IMR-90 (cell line): Measurements from ENCODE around the gene DYRK2. TPM values are rescaled to one million over a fixed set of nuclear protein-coding genes. Genes with fewer than 3 reads are reported as not detected.

Source experiments
- ATAC-seq: fragments of 200-7000 bp; cut with Tn5 transposase; 2 replicates; pipeline ENCODE4 v1.9.1; 2020; ENCODE audit warnings: low read depth, mild to moderate bottlenecking, moderate library complexity
- BruUV-seq: library from RNA; stranded (reverse); fragments of 400-500 nt; replicated peaks from 2 replicates; lab custom pipeline; 2021; lab: Mats Ljungman, UMichigan
- CTCF ChIA-PET: fragments of 300-600 bp; formaldehyde crosslinking; extraction: SDS; loops from one replicate; lab custom pipeline; 2021; ENCODE audit warnings: antibody characterized with exemption; lab: Yijun Ruan, JAX
- POLR2A ChIA-PET: fragments of 300-600 bp; sonication (Branson Sonifier 250); formaldehyde crosslinking; loops from one replicate; lab custom pipeline; 2022; ENCODE audit warnings: antibody characterized with exemption; ENCODE audit not compliant: unreplicated experiment; lab: Charles Lee
- DNase-seq: peaks from one replicate; pipeline ENCODE4 v3.0.0; 2013
- H2AFZ ChIP-seq: replicated peaks from 2 replicates; pipeline ENCODE3; 2013; ENCODE audit warnings: low read length, mild to moderate bottlenecking; ENCODE audit not compliant: poor library complexity
- H2AK5ac ChIP-seq: 2 replicates; pipeline ENCODE4 v1.6.1; 2013; ENCODE audit warnings: low read depth, low read length, inconsistent platforms
- H2AK9ac ChIP-seq: replicated peaks from 2 replicates; pipeline ENCODE3; 2013; ENCODE audit warnings: mild to moderate bottlenecking, low read depth, low read length, moderate library complexity; ENCODE audit not compliant: poor library complexity
- H2BK120ac ChIP-seq: 2 replicates; pipeline ENCODE4 v1.6.1; 2013; ENCODE audit warnings: low read depth, low read length, inconsistent platforms
- H2BK15ac ChIP-seq: 3 replicates; pipeline ENCODE4 v1.6.1; 2013; ENCODE audit warnings: low read depth, low read length, inconsistent platforms
- H2BK20ac ChIP-seq: 2 replicates; pipeline ENCODE4 v1.6.1; 2013; ENCODE audit warnings: low read depth, mild to moderate bottlenecking, inconsistent platforms, low read length, moderate library complexity
- H2BK5ac ChIP-seq: 2 replicates; pipeline ENCODE4 v1.6.1; 2013; ENCODE audit warnings: mild to moderate bottlenecking, low read depth, low read length, inconsistent platforms; ENCODE audit not compliant: poor library complexity, severe bottlenecking
- H3K14ac ChIP-seq: replicated peaks from 2 replicates; pipeline ENCODE4 v1.6.1; 2013; ENCODE audit warnings: low read depth, low read length, inconsistent platforms
- H3K18ac ChIP-seq: 2 replicates; pipeline ENCODE4 v1.6.1; 2013; ENCODE audit warnings: low read depth, low read length, control low read depth
- H3K23ac ChIP-seq: 2 replicates; pipeline ENCODE4 v1.6.1; 2013; ENCODE audit warnings: low read depth, low read length, inconsistent platforms
- H3K27ac ChIP-seq: 2 replicates; pipeline ENCODE4 v1.5.1; 2013; ENCODE audit warnings: mild to moderate bottlenecking, control low read depth, low read length; ENCODE audit not compliant: insufficient read depth
- H3K27me3 ChIP-seq: 2 replicates; pipeline ENCODE4 v1.6.1; 2013; ENCODE audit warnings: low read length; ENCODE audit not compliant: control insufficient read depth, insufficient read depth
- H3K36me3 ChIP-seq: 2 replicates; pipeline ENCODE4 v1.6.1; 2013; ENCODE audit warnings: low read length, mixed read lengths; ENCODE audit not compliant: control insufficient read depth, insufficient read depth
- H3K4ac ChIP-seq: 2 replicates; pipeline ENCODE4 v1.6.1; 2013; ENCODE audit warnings: low read depth, low read length, inconsistent platforms
- H3K4me1 ChIP-seq: 2 replicates; pipeline ENCODE4 v1.6.1; 2013; ENCODE audit warnings: low read length, mixed read lengths; ENCODE audit not compliant: control insufficient read depth, insufficient read depth
- H3K4me2 ChIP-seq: 2 replicates; pipeline ENCODE4 v1.6.1; 2013; ENCODE audit warnings: low read depth, mild to moderate bottlenecking, control low read depth, low read length, moderate library complexity
- H3K4me3 ChIP-seq: 2 replicates; pipeline ENCODE4 v1.5.1; 2013; ENCODE audit warnings: low read depth, mild to moderate bottlenecking, control low read depth, low read length, moderate library complexity; ENCODE audit not compliant: insufficient read depth
- H3K56ac ChIP-seq: 2 replicates; pipeline ENCODE4 v1.6.1; 2013; ENCODE audit warnings: low read length, inconsistent platforms; ENCODE audit not compliant: insufficient read depth; ENCODE audit errors: extremely low read depth
- H3K79me1 ChIP-seq, 2 experiments: 2 replicates each; pipeline ENCODE4 v1.6.1; 2013; ENCODE audit warnings: low read length in 2 of 2, inconsistent platforms in 1 of 2, low read depth in 1 of 2
- H3K9ac ChIP-seq: 2 replicates; pipeline ENCODE4 v1.6.1; 2013; ENCODE audit warnings: low read depth, low read length, control low read depth
- H3K9me1 ChIP-seq: 2 replicates; pipeline ENCODE4 v1.6.1; 2013; ENCODE audit warnings: low read length, inconsistent platforms; ENCODE audit not compliant: insufficient read depth
- H3K9me3 ChIP-seq: 2 replicates; pipeline ENCODE4 v1.6.1; 2013; ENCODE audit warnings: low read length; ENCODE audit not compliant: control insufficient read depth, insufficient read depth
- H4K20me1 ChIP-seq: 2 replicates; pipeline ENCODE4 v1.6.1; 2013; ENCODE audit warnings: low read length, inconsistent platforms; ENCODE audit not compliant: insufficient read depth
- H4K5ac ChIP-seq: 2 replicates; pipeline ENCODE4 v1.6.1; 2013; ENCODE audit warnings: mild to moderate bottlenecking, low read depth, low read length, control low read depth
- H4K8ac ChIP-seq, 2 experiments: 2 replicates each; pipeline ENCODE4 v1.6.1; 2013; ENCODE audit warnings: low read depth in 2 of 2, low read length in 2 of 2, control low read depth in 1 of 2, inconsistent platforms in 1 of 2
- H4K91ac ChIP-seq: 2 replicates; pipeline ENCODE4 v1.6.1; 2013; ENCODE audit warnings: low read depth, low read length, inconsistent platforms; ENCODE audit not compliant: insufficient read depth
- CHD1 ChIP-seq: IDR thresholded peaks from 2 replicates; pipeline ENCODE4 v1.6.1; 2012; ENCODE audit warnings: low read depth, low read length, improper control_type of control experiment
- whole genome bisulfite sequencing, 2 experiments: methylation state at CpG; one replicate each; pipeline versions ENCODE4 v1.1.5 to v1.1.7; 2013; ENCODE audit warnings: missing lambda C conversion rate in 2 of 2; ENCODE audit not compliant: insufficient read length in 1 of 2; ENCODE audit errors: extremely low coverage in 2 of 2; 5-methylcytosine and 5-hydroxymethylcytosine counted together
- dilution Hi-C: fragments of 300-500 bp; cut with HindIII; formaldehyde crosslinking; loops from one replicate; pipeline ENCODE4 v1.14.3; 2018; ENCODE audit warnings: low sequenced_read_pairs; ENCODE audit not compliant: unreplicated experiment
- in situ Hi-C: fragments of 300-500 bp; cut with MboI; formaldehyde crosslinking; loops from 3 replicates; pipeline ENCODE4 v1.14.3; 2019; ENCODE audit warnings: low sequenced_read_pairs, inconsistent platforms, mixed read lengths
- intact Hi-C: fragments of 100-400 bp; cut with micrococcal nuclease; formaldehyde crosslinking; loops from 2 replicates; pipeline ENCODE4 v1.10.0; 2022
- polyA plus RNA-seq, 3 experiments: library from polyadenylated mRNA; depleted of rRNA; stranded (reverse); fragments of >200 nt; gene quantifications; 2 replicates each; pipeline ENCODE4 v1.2.3, GENCODE V29; 2012; ENCODE audit warnings: low replicate concordance in 1 of 3
- total RNA-seq: library from RNA; depleted of rRNA; stranded (reverse); fragments of >200 nt; gene quantifications from 2 replicates; pipeline ENCODE4 v1.2.3, GENCODE V29; 2012

Gene DYRK2
- total and polyA plus RNA-seq, 2 of the 4 experiments (the other 2 are of a cell fraction): 16.3 to 23.1 TPM

- H2AK5ac ChIP-seq: no peak overlapping the region
- CTCF ChIA-PET: no interaction called here
- DNase-seq: no peak
These were observed 21.5 kb downstream of the DYRK2 start for GRCh38 chr12:67669934-67670631.

More at GRCh38 chr12:67669934-67670631, 21.5 kb downstream of the DYRK2 start:
- no peaks in the 10 kb centered on the region for H3K36me3 ChIP-seq
- no peak for TF ChIP-seq CHD1
- no peak overlapping the region for H4K91ac ChIP-seq
- H3K79me1 ChIP-seq: peaks cover 11 to 36% of the 10 kb centered on the region in 2 experiments
- H4K8ac ChIP-seq: no peak overlapping the region
- H3K27ac ChIP-seq: no peak overlapping the region
- H3K9me3 ChIP-seq: peaks cover 6% of the 10 kb centered on the region
- dilution Hi-C loops: no loop called here
- no peak overlapping the region for H2BK120ac ChIP-seq
- H4K20me1 ChIP-seq: 0 out of 2 replicates have a peak, but pooled peaks cover 4% of the 10 kb centered on the region
- no peak overlapping the region for H3K14ac ChIP-seq
- intact Hi-C loops: loop anchor here (2.0 kb wide), 1 partner anchor 73 kb away; no protein-coding TSS in a partner anchor
- H2AK9ac ChIP-seq: no peak overlapping the region
- POLR2A ChIA-PET: no interaction called here
- H2AFZ ChIP-seq: no peak overlapping the region
- in situ Hi-C loops: no loop called here
- H3K23ac ChIP-seq: peak overlapping the region; percentile 11; the same call in 1 of the 2 replicates
- H3K27me3 ChIP-seq: no peaks in the 10 kb centered on the region
- no peak overlapping the region for H3K18ac ChIP-seq
- H2BK5ac ChIP-seq: no peak overlapping the region
- 0 out of 2 replicates have a peak overlapping the region, but pooled peaks have one; percentile 10 for H3K4ac ChIP-seq
- H3K4me3 ChIP-seq: no peak overlapping the region
- no peak overlapping the region for H2BK15ac ChIP-seq
- no CpG with 5 or more reads among the region's 4 CpGs for WGBS, 2 experiments
- H2BK20ac ChIP-seq: no peak overlapping the region
- peaks cover 8% of the 10 kb centered on the region for H3K9me1 ChIP-seq
- H3K56ac ChIP-seq: no peak overlapping the region
- H3K4me1 ChIP-seq: peaks cover 4% of the 10 kb centered on the region
- H4K5ac ChIP-seq: no peak overlapping the region
- no peak overlapping the region for H3K9ac ChIP-seq
- H3K4me2 ChIP-seq: no peak overlapping the region
- ATAC-seq: peak; percentile 55; the same call in 1 of the 2 replicates
- BruUV-seq: no TSS peak
